NCI-H2227 (cell line): Measurements from ENCODE around the gene SLC26A2.

Source experiments
- DNase-seq: peaks from one replicate; lab custom pipeline; 2025; ENCODE audit not compliant: unreplicated experiment; lab: John Stamatoyannopoulos, UW

Gene SLC26A2

DNA sequence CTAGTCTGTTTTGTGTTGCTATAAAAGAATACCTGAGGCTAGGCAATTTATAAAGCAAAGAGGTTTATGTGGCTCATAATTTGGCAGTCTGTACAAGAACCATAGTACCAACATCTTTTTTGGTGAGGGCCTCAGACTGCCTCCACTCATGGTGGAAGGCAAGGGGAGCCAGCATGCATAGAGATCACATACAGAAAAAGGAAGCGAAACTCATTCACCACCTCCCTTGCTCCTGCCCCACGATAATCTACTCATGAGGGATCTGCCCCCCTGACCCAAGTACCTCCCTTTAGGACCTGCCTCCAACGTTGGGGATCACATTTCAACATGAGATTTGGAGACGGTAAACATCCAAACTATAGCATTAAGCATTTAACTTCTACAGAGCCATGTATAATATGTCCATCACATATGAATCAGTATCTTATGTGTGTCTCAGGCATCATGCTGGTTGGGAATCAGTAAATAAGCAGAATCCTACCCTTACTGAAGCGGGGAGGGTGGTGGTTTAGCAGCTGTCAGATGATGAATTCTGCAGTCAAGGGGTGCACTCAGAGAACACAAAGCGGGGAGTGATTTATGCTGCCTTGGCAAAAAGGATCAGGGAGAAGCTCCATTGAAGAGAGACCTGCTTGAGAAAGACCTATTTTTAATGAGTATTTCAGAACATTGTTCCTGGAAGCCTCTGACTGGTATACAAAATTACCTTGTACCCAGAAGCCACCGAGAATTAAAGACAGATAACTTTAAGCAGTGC, 74.8 kb downstream of the SLC26A2 start:
- DNase-seq = no peak

DNA sequence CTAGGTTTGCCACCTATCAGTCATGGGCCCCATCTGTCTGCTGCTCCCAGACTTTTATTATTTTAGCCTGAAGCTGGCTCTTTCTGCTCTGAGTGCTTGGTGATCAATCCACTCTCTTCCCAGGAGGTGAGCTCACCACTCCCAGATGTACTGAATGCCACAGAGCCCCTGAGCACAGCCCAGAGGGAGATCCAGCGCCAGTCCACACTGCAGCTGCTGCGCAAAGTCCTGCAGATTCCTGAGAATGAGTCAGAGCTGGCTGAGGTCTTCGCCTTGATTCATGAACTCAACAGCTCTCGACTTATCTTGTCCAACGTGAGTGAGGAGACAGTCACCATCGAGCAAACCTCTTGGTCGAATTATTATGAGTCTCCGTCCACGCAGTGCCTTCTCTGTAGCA, 76.0 kb downstream of the SLC26A2 start:
- no peak for DNase-seq
